Suprapubic skin (tissue), 3 donors: ENCODE measurements around the gene PLXNC1.

Source experiments
- EP300 ChIP-seq: sonication (generic); formaldehyde crosslinking; IDR thresholded peaks from one replicate; pipeline ENCODE4 v1.6.1; 2017; ENCODE audit warnings: antibody characterized with exemption
- TF ChIP-seq, protein P1 (sequence below), 2 donors: fragments of 200-600 bp in 1 of 2; fragments of 450-650 bp in 1 of 2; sonication (generic) in 1 of 2; IDR thresholded peaks; one replicate each; pipeline ENCODE4 v1.5.1; 2016 to 2019; ENCODE audit warnings: antibody characterized with exemption in 2 of 2, mild to moderate bottlenecking in 1 of 2, moderate library complexity in 1 of 2

DNA sequence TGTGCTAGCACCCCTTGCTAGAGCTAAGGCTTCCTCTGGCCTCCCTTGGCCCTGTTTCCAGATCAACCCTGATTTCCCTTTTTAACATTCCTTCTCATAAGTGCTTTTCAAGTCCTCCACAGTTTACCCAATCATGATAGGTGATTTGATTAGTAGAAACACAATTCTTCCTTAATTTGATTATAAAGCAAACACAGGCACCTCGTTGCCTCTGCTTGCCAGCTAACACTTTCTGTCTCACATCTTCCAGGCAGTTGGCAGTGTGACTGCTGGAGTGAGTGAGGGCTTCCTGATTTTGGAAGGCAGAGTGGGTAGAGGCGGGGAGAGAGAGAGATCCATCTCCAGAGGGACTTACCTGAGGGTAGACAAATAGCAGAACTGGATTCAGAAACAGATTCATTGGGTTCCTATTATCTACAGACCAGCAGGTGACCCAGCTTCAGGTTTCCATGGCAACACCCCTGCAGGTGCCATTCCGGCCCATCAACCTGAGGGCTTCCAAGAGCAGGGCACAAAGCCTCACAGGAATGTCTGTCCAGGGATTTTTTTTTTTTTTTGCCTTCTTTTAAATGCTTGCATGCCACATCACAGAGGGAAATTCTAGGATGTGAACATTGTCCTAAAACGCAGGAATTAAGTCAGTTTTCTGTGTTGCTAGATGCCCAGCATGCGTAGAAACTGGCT lies 77.7 kb downstream of the PLXNC1 start:
- TF ChIP-seq, protein P1, sequence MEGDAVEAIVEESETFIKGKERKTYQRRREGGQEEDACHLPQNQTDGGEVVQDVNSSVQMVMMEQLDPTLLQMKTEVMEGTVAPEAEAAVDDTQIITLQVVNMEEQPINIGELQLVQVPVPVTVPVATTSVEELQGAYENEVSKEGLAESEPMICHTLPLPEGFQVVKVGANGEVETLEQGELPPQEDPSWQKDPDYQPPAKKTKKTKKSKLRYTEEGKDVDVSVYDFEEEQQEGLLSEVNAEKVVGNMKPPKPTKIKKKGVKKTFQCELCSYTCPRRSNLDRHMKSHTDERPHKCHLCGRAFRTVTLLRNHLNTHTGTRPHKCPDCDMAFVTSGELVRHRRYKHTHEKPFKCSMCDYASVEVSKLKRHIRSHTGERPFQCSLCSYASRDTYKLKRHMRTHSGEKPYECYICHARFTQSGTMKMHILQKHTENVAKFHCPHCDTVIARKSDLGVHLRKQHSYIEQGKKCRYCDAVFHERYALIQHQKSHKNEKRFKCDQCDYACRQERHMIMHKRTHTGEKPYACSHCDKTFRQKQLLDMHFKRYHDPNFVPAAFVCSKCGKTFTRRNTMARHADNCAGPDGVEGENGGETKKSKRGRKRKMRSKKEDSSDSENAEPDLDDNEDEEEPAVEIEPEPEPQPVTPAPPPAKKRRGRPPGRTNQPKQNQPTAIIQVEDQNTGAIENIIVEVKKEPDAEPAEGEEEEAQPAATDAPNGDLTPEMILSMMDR (IDR thresholded peaks at IDR 0.05): no peak
- no peak for TF ChIP-seq EP300
